Peyer's patch (tissue), 4 donors: ENCODE measurements around the gene KCNC3. TPM values are rescaled to one million over a fixed set of nuclear protein-coding genes. Genes with fewer than 3 reads are reported as not detected.

Experiments used
- DNase-seq, 3 donors: peaks; one replicate each; pipeline ENCODE4 v3.0.0-alpha.2; 2017 to 2019
- H3K27ac ChIP-seq, 4 donors: fragments of 200-600 bp; sonication (generic); one replicate each; pipeline ENCODE4 v1.5.1; 2016 to 2019
- H3K27me3 ChIP-seq, 2 donors: fragments of 200-600 bp; sonication (generic); one replicate each; pipeline ENCODE4 v1.5.1; 2019
- H3K36me3 ChIP-seq, 3 donors: fragments of 200-600 bp; sonication (generic); one replicate each; pipeline ENCODE4 v1.5.1; 2016 to 2019
- H3K4me1 ChIP-seq, 4 donors: fragments of 200-600 bp; sonication (generic); one replicate each; pipeline ENCODE4 v1.5.1; 2016 to 2019
- H3K4me3 ChIP-seq, 4 donors: fragments of 200-600 bp; sonication (generic); 1 replicate in 3 of 4; 2 replicates in 1 of 4; pipeline ENCODE4 v1.5.1; 2016 to 2019; ENCODE audit warnings: mild to moderate bottlenecking in 1 of 4
- H3K9me3 ChIP-seq, 4 donors: fragments of 200-600 bp; sonication (generic); one replicate each; pipeline ENCODE4 v1.5.1; 2016 to 2019; ENCODE audit warnings: mild to moderate bottlenecking in 1 of 4
- POLR2A ChIP-seq, 2 donors: fragments of 450-650 bp; IDR thresholded peaks; one replicate each; pipeline ENCODE4 v1.5.1; 2017; ENCODE audit warnings: antibody characterized with exemption in 2 of 2, mild to moderate bottlenecking in 2 of 2, moderate library complexity in 2 of 2
- total RNA-seq, 4 donors: library from RNA; depleted of rRNA; stranded (reverse); fragments of >200 nt; gene quantifications; one replicate each; pipeline ENCODE4 v1.1.0, GENCODE V29; 2016
- TF ChIP-seq, protein P1 (sequence below), 6 experiments: fragments of 450-650 bp in 4 of 6; fragments of 200-600 bp in 2 of 6; sonication (generic) in 1 of 6; IDR thresholded peaks; one replicate each; pipeline ENCODE4 v1.5.1; 2017 to 2019; ENCODE audit warnings: antibody characterized with exemption in 6 of 6, mild to moderate bottlenecking in 3 of 6, moderate library complexity in 1 of 6

The KCNC3 gene
- total RNA-seq, 4 donors from 2014 or later, result 0.18 to 3.3 (median 1.1) TPM

GRCh38 chr19:50333737-50334617 is 4.8 kb upstream of the KCNC3 start:
- peak overlapping the region; percentile 24 to 57 (median 46) for H3K4me3 ChIP-seq
- no peaks in the 10 kb centered on the region for H3K36me3 ChIP-seq
- H3K9me3 ChIP-seq, result no peaks in the 10 kb centered on the region
- DNase-seq, result peak; percentile 66 to 89 (median 86)
- H3K27me3 ChIP-seq, result peaks cover 0 to 25% of the 10 kb centered on the region in 2 donors
- H3K27ac ChIP-seq, result peak overlapping the region; percentile 42 to 79 (median 55)
- peak; percentile 53 to 59 for TF ChIP-seq POLR2A (IDR thresholded peaks at IDR 0.05)
- TF ChIP-seq, protein P1, sequence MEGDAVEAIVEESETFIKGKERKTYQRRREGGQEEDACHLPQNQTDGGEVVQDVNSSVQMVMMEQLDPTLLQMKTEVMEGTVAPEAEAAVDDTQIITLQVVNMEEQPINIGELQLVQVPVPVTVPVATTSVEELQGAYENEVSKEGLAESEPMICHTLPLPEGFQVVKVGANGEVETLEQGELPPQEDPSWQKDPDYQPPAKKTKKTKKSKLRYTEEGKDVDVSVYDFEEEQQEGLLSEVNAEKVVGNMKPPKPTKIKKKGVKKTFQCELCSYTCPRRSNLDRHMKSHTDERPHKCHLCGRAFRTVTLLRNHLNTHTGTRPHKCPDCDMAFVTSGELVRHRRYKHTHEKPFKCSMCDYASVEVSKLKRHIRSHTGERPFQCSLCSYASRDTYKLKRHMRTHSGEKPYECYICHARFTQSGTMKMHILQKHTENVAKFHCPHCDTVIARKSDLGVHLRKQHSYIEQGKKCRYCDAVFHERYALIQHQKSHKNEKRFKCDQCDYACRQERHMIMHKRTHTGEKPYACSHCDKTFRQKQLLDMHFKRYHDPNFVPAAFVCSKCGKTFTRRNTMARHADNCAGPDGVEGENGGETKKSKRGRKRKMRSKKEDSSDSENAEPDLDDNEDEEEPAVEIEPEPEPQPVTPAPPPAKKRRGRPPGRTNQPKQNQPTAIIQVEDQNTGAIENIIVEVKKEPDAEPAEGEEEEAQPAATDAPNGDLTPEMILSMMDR (IDR thresholded peaks at IDR 0.05), result peak in 2 of 6 experiments; percentile 6 to 17
- H3K4me1 ChIP-seq, result peaks cover 0 to 42% (median 14%) of the 10 kb centered on the region in 4 donors

GRCh38 chr19:50333235-50333736 is 4.1 kb upstream of the KCNC3 start:
- TF ChIP-seq, protein P1 (IDR thresholded peaks at IDR 0.05), result no peak
- no peak for TF ChIP-seq POLR2A (IDR thresholded peaks at IDR 0.05)
- Histone ChIP-seq H3K4me3 (peak overlapping the region; percentile 24 to 57 (median 46)), H3K4me1 (peaks cover 0 to 45% (median 14%) of the 10 kb centered on the region in 4 donors), H3K9me3 (no peaks in the 10 kb centered on the region), H3K27ac (peak overlapping the region; percentile 53 to 79 (median 59)), H3K36me3 (no peaks in the 10 kb centered on the region), H3K27me3 (peaks cover 0 to 25% of the 10 kb centered on the region in 2 donors)
- DNase-seq, result peak; percentile 85 to 96 (median 92)

GRCh38 chr19:50332244-50333038 is 3.3 kb upstream of the KCNC3 start:
- no peak for TF ChIP-seq POLR2A (IDR thresholded peaks at IDR 0.05)
- Histone ChIP-seq H3K4me3 (peak overlapping the region in 3 of 4 donors; percentile 24 to 46 (median 46)), H3K36me3 (no peaks in the 10 kb centered on the region), H3K4me1 (peaks cover 0 to 46% (median 16%) of the 10 kb centered on the region in 4 donors), H3K27me3 (peaks cover 0 to 31% of the 10 kb centered on the region in 2 donors), H3K27ac (peak overlapping the region; percentile 7 to 79 (median 42)), H3K9me3 (no peaks in the 10 kb centered on the region)
- DNase-seq, result no peak

- no peak for DNase-seq
- TF ChIP-seq, protein P1 (IDR thresholded peaks at IDR 0.05), result no peak
- TF ChIP-seq POLR2A (IDR thresholded peaks at IDR 0.05), result no peak
- H3K27me3 ChIP-seq, result peaks cover 0 to 36% of the 10 kb centered on the region in 2 donors
- no peaks in the 10 kb centered on the region for H3K9me3 ChIP-seq
- H3K4me1 ChIP-seq, result peaks cover 0 to 46% (median 16%) of the 10 kb centered on the region in 4 donors
- H3K36me3 ChIP-seq, result no peaks in the 10 kb centered on the region
- peak overlapping the region in 3 of 4 donors; percentile 7 to 79 (median 61) for H3K27ac ChIP-seq
- H3K4me3 ChIP-seq, result no peak overlapping the region
Measured at GRCh38 chr19:50331994-50332243, 2.7 kb upstream of the KCNC3 start.

GRCh38 chr19:50331221-50331993 is 2.2 kb upstream of the KCNC3 start:
- Histone ChIP-seq H3K27me3 (peaks cover 0 to 38% of the 10 kb centered on the region in 2 donors), H3K27ac (peak overlapping the region in 3 of 4 donors; percentile 8 to 79 (median 61)), H3K36me3 (no peaks in the 10 kb centered on the region), H3K4me3 (peak overlapping the region; percentile 10 to 43 (median 36)), H3K9me3 (no peaks in the 10 kb centered on the region), H3K4me1 (peaks cover 0 to 46% (median 16%) of the 10 kb centered on the region in 4 donors)
- no peak for DNase-seq
- TF ChIP-seq, protein P1 (IDR thresholded peaks at IDR 0.05), result no peak
- TF ChIP-seq POLR2A (IDR thresholded peaks at IDR 0.05), result no peak
